ENCODE data around the gene QRSL1.

GRCh38 chr6:106674541-106675229 is 45.3 kb downstream of the QRSL1 start:
- TF ChIP-seq CTCF (IDR thresholded peaks at IDR 0.05 in 2 of 3, conservative IDR thresholded peaks at IDR 0.05 in 1 of 3; ENCODE audit: control insufficient read depth in 2 of 3, extremely low read depth in 1 of 3, insufficient read depth in 1 of 3, low read depth in 3 of 3, low read length in 3 of 3) (no peak), CBX3 (IDR thresholded peaks at IDR 0.05; ENCODE audit: borderline replicate concordance, low read depth) (no peak), EP300 (IDR thresholded peaks at IDR 0.05; ENCODE audit: borderline replicate concordance in 1 of 2, control insufficient read depth in 1 of 2, low read depth in 2 of 2, low read length in 2 of 2) (no peak), ZNF24 (IDR thresholded peaks at IDR 0.05) (no peak)

Measured in GM12878 (cell line).